Neural crest cell (in vitro differentiated cells): Measurements from ENCODE around the gene CCNY. TPM values are rescaled to one million over a fixed set of nuclear protein-coding genes. Genes with fewer than 3 reads are reported as not detected.

Experiments used
- DNase-seq: peaks from one replicate; pipeline ENCODE4 v3.0.0; 2021; ENCODE audit warnings: low read depth, mixed read lengths, low spot score
- H3K27ac Mint-ChIP-seq: one replicate; pipeline ENCODE4 v1.8.0; 2021; ENCODE audit warnings: mild to moderate bottlenecking, mixed read lengths; ENCODE audit not compliant: unreplicated experiment
- H3K27me3 Mint-ChIP-seq: 2 replicates; pipeline ENCODE4 v1.8.0; 2021; ENCODE audit warnings: low read depth, mild to moderate bottlenecking, mixed read lengths
- H3K36me3 Mint-ChIP-seq: 2 replicates; pipeline ENCODE4 v1.8.0; 2021; ENCODE audit warnings: low read depth, mild to moderate bottlenecking, mixed read lengths
- H3K4me1 Mint-ChIP-seq: 2 replicates; pipeline ENCODE4 v1.8.0; 2021; ENCODE audit warnings: mixed read lengths
- H3K4me3 Mint-ChIP-seq: one replicate; pipeline ENCODE4 v1.8.0; 2021; ENCODE audit warnings: mild to moderate bottlenecking, mixed read lengths
- H3K9me3 Mint-ChIP-seq: 2 replicates; pipeline ENCODE4 v1.8.0; 2021; ENCODE audit warnings: mixed read lengths
- total RNA-seq: library from RNA; stranded (reverse); gene quantifications from 2 replicates; pipeline ENCODE4 v1.2.1, GENCODE V29; 2021
- TF ChIP-seq, protein P1 (sequence below): fragments of 200-600 bp; sonication (generic); conservative IDR thresholded peaks from 2 replicates; pipeline ENCODE4 v1.5.0; 2021; ENCODE audit warnings: antibody characterized with exemption, mild to moderate bottlenecking

Gene CCNY
- total RNA-seq, 1 donor from 2014 or later, result 57.0 TPM

DNA sequence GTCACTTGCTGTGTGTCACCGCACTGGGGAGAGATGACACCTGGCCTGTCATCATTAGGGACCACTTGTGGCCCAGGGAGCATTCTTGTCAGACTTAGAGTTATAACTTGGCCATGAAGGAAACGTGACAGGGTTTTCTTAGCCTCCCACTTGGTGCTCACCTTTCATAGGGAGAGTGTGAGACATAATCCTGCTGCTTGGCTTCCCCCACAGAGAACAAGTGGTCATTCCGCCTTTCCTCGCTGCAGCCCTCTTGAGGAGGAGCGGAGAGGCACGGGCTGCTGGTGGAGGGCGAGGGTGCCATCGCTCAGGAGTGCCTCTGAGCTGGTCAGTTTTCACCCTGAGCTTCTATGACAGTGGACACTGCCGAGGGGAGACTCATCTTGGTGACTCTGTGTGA lies 143.8 kb downstream of the CCNY start:
- Mint-ChIP-seq H3K4me3 (no peak overlapping the region), H3K36me3 (peaks cover 12% of the 10 kb centered on the region), H3K9me3 (peaks cover 3% of the 10 kb centered on the region), H3K27ac (no peak overlapping the region), H3K4me1 (no peaks in the 10 kb centered on the region), H3K27me3 (no peaks in the 10 kb centered on the region)
- no peak for DNase-seq
- TF ChIP-seq, protein P1, sequence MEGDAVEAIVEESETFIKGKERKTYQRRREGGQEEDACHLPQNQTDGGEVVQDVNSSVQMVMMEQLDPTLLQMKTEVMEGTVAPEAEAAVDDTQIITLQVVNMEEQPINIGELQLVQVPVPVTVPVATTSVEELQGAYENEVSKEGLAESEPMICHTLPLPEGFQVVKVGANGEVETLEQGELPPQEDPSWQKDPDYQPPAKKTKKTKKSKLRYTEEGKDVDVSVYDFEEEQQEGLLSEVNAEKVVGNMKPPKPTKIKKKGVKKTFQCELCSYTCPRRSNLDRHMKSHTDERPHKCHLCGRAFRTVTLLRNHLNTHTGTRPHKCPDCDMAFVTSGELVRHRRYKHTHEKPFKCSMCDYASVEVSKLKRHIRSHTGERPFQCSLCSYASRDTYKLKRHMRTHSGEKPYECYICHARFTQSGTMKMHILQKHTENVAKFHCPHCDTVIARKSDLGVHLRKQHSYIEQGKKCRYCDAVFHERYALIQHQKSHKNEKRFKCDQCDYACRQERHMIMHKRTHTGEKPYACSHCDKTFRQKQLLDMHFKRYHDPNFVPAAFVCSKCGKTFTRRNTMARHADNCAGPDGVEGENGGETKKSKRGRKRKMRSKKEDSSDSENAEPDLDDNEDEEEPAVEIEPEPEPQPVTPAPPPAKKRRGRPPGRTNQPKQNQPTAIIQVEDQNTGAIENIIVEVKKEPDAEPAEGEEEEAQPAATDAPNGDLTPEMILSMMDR, result no peak

GRCh38 chr10:35481413-35481812 lies 145.1 kb downstream of the CCNY start:
- Mint-ChIP-seq H3K27ac (no peak overlapping the region), H3K4me3 (no peak overlapping the region), H3K36me3 (peaks cover 17% of the 10 kb centered on the region), H3K9me3 (peaks cover 3% of the 10 kb centered on the region), H3K27me3 (no peaks in the 10 kb centered on the region), H3K4me1 (no peaks in the 10 kb centered on the region)
- TF ChIP-seq, protein P1, result no peak
- no peak for DNase-seq

GRCh38 chr10:35486297-35486990 lies 150.1 kb downstream of the CCNY start:
- no peaks in the 10 kb centered on the region for H3K4me1 Mint-ChIP-seq
- H3K27ac Mint-ChIP-seq, result peak overlapping the region; percentile 16
- no peaks in the 10 kb centered on the region for H3K9me3 Mint-ChIP-seq
- no peaks in the 10 kb centered on the region for H3K27me3 Mint-ChIP-seq
- TF ChIP-seq, protein P1, result no peak
- no peak overlapping the region for H3K4me3 Mint-ChIP-seq
- H3K36me3 Mint-ChIP-seq, result peaks cover 19% of the 10 kb centered on the region
- DNase-seq, result no peak

DNA sequence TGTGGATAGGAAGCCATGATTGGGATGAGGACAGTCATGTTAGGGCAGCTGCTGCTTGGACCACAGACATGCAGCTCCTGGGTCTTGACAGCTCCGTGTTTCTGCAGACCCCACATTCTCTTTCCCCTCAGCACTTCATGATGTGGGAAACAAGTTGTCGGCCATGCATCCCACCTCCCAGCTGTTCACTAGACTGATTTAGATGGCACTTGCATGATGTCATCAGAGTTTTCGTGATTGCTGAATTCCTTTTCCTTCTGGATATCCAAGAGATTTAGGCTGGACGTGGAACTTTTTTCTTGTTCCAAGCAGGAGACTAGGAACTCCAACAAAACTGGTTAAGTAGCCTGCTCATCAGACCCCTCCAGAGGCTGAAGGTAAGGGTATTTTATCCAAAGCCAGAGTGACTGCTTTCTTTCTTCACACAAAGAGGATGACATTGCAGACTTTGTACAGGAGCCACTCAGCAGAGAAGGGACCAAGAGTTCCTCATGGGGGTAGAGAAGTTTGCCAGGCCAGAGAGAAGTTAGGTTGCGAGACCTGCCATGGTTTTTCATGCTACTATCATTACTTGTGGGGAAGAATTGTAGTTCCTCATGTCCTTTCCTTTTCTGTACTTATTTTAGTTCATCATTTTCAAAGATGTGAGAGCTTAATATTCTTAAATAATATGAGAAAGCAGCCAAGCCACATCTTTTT lies 151.2 kb downstream of the CCNY start:
- Mint-ChIP-seq H3K27me3 (no peaks in the 10 kb centered on the region), H3K36me3 (peaks cover 22% of the 10 kb centered on the region), H3K9me3 (no peaks in the 10 kb centered on the region), H3K4me1 (no peaks in the 10 kb centered on the region), H3K4me3 (no peak overlapping the region), H3K27ac (no peak overlapping the region)
- TF ChIP-seq, protein P1, result no peak
- no peak for DNase-seq

- DNase-seq, result no peak
- Mint-ChIP-seq H3K4me1 (no peaks in the 10 kb centered on the region), H3K27ac (no peak overlapping the region), H3K27me3 (no peaks in the 10 kb centered on the region), H3K9me3 (no peaks in the 10 kb centered on the region), H3K4me3 (no peak overlapping the region), H3K36me3 (peaks cover 22% of the 10 kb centered on the region)
- TF ChIP-seq, protein P1, result no peak
These were observed 151.9 kb downstream of the CCNY start for GRCh38 chr10:35488228-35488627.
